HEK293T (cell line): ENCODE measurements around the gene CCP110.

Source experiments
- BHLHE40 ChIP-seq: fragments of 450-650 bp; IDR thresholded peaks from 2 replicates; pipeline ENCODE4 v1.6.1; 2016; ENCODE audit warnings: mild to moderate bottlenecking, moderate library complexity, borderline replicate concordance
- FOXA1 ChIP-seq: fragments of 450-650 bp; IDR thresholded peaks from 2 replicates; pipeline ENCODE4 v1.6.1; 2016; ENCODE audit warnings: mild to moderate bottlenecking
- SUZ12 ChIP-seq: fragments of 450-650 bp; IDR thresholded peaks from 2 replicates; pipeline ENCODE4 v1.6.1; 2016; ENCODE audit warnings: mild to moderate bottlenecking
- ZNF384 ChIP-seq: fragments of 450-650 bp; IDR thresholded peaks from 2 replicates; pipeline ENCODE4 v1.6.1; 2016

- no peak for TF ChIP-seq FOXA1
- TF ChIP-seq SUZ12, result no peak
- TF ChIP-seq ZNF384, result no peak
- TF ChIP-seq BHLHE40, result no peak
Observed at GRCh38 chr16:19522760-19523159, 982 bp upstream of the CCP110 start.
